Measurements from ENCODE around the gene ADAMTS5.

ADAMTS5 gene

DNA sequence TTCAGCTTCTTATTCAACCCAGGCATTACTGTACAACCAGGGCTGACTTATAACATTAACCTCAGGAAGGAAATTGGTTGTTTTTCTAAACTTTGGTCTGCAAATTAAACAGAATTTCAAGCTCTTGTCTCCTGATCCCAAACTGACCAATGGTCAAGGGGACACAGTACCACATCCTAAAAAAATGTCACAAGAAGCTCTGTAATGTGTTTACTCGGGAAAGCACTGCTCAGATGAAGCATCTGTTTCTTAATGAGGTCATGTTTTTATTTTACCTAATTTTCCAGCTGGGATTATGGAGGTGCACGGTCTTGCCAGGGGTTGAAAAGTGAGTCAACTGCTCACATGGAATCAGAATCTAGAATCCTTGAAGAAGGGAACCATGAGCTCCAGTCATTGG, 18.7 kb downstream of the ADAMTS5 start:
- DNase-seq (ENCODE audit: low read depth), result no peak

DNA sequence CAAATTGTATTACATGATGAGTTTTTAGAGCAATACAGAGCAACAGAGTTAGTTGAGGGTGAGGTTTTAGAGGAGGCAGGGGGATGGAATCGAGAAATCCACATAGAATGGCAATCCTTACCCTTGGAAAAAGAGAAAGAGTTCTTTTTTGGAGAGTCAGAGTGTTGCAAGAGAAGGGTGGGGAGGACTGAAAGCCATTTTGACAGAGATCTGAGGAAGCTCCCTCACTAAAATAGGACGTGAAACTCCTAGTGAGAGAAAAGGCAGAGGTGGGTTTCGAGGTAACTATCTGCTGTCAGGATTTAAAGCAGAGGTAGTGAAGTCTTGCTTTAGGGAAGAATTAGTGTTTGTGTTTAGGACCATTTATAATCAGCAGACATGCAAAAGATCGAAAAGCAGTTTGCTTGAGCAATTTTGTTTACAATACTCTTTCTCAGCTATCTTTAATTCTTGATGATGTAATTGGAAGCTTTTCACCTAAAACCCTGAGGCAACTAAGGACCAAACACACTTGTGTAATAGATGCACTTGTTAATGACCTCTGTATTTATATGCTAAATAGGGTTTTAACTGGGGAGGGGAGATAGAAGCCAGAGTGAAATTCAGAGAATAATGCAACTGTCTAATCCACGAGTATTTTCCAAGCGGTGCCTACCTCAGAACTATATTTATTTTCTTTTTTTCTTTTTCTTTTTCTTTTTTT, 20.0 kb downstream of the ADAMTS5 start:
- no peak for DNase-seq (ENCODE audit: low read depth)

DNA sequence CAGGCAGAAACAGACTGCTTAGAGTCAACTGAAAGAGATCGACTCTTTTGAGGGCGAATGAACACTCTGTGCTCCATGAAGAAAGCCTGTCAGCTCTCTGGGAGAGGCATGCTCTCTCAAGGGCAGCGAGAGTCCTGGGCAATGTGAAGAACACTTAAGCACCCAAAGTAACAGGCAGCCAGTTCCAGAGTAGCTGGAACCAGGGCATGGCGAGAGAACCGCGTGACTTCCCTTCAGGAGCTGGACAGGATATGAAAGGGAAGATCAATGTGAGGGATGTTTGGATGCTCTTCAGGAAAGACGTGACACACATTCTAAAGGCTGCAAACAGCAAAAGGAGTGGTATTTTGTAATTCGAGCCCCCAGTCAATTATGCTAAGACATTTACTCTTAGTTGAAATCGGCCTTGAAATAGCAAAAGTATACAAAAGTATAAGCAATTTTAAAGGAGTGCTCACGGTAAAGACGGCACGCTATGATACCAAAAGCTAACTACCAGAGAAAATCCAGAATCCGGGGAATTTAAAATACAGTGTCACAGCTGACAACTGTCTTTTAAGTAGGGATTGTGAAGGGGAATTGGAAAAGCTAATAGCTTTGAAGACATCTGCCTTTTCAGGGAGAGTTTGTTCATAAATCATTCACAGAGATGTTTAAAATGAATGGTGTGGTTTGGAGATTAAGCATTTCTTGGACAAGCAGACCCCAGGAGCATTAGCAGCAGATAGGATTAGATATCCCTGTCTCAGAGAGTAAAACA, 20.8 kb downstream of the ADAMTS5 start:
- DNase-seq (ENCODE audit: low read depth), result no peak

DNA sequence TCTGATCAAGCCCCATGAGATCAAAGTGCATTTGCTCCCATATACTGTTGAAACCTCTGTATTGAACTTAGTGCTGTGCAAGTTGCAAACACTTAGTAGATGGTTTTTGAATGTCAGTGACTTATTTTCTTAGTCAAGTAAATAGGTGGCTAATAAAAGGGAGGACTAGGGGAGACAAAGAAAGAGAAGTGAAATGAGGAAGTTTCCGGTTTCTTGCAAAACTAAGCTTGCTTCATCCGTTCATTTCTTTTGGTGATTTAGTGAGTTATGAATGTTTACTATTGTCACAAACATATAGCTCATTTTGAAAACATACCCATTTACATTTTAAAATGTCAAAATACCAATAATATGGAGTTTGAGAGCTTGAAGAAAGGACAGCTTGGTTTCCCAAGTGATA, 23.0 kb downstream of the ADAMTS5 start:
- no peak for DNase-seq (ENCODE audit: low read depth)

DNA sequence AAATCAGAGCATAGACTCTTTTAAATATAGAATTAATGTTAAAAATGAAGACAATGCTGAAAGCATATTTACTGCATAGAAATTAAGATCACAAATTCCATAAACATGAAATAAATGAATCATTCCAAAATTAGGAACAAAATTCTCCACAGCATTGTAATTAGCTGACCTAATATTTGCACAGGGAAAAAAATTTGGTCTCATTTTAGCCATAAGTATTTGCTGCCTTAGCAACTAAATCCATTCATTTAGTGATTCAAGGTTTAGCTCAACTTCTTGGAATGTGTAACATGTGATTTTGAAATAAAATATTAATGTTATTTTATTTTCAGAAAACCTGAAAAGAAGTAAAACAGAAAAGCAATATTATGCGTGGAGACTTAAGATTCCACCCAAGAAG, 25.5 kb downstream of the ADAMTS5 start:
- DNase-seq (ENCODE audit: low read depth), result no peak

DNA sequence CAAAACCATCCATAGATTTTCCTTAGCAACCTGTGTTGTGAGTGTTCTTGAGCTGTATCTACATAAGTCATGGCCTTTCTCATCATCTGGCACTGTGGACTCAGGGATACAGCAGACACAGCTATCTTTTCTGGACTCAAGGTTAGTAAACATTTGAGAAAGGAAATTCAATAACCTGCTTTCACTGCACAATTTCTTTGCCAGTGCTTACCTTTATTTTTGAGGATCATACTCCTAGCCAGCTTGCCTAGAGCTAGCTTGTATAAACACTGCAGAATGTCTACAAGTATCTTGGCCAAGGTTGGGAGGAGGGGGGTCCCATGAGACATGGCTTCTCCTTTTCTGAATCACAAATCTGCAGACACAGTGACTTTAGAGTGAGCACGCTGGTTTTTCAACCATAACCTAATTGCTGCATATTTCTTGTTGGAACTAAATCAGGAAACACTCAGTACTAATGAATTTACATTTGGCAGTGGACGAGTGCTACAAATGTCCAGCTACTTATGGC, 27.2 kb downstream of the ADAMTS5 start:
- DNase-seq (ENCODE audit: low read depth), result no peak

DNA sequence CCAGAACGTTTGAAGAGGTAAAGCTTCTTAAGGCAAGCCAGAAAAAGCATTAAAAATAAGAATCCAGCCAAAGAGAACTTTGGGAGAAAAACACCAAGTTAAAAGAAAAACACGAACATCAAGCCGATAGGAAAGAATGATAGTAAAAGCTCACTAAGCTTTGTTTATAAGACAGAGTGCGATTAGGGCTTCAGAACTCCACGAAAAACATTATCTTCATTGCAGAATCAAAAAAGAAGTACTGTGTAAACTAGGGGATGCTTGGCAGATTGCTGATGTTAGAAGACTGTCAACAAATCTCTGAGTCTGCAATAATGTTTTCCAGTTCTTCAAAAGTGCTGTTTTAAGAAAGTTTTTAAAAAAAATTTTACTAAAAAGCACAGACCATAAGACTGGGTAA, 30.2 kb downstream of the ADAMTS5 start:
- no peak for DNase-seq (ENCODE audit: low read depth)

DNA sequence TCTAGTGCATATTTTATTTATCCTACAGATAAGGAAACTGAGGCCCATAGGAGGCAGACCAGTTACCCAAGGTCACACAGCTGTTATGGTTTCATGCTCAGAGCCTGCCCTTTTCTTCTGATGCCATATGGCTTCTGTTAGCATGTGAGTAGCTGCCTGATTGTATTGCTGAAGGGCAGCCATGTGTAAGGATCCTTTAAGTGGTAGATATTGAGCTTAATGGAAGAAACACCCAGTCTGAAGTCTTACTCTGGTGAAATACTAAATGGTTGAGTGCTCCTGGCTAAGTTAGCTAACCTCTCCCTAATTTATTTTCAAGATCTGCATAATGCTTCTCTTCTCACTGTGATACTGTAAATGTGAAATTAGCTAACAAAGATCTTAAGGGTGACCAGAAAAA, 30.9 kb downstream of the ADAMTS5 start:
- DNase-seq (ENCODE audit: low read depth), result no peak

DNA sequence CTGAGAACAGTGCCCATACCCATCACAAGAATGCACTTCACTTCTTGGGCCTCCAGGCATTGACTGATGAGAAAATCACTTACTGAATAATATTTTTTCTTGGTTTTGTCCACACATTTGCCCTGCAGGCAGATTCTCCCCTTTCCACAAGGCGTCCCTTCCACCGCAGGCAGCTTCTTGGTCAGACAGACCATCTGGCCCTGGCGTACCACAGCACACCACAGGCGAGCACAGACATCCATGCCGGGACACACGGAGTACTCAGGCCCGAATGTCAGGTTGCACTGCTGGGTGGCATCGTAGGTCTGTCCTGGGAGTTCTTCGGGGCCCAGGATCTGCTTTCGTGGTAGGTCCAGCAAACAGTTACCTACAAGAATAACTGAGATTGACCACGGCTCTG, 32.5 kb downstream of the ADAMTS5 start:
- no peak for DNase-seq (ENCODE audit: low read depth)

DNA sequence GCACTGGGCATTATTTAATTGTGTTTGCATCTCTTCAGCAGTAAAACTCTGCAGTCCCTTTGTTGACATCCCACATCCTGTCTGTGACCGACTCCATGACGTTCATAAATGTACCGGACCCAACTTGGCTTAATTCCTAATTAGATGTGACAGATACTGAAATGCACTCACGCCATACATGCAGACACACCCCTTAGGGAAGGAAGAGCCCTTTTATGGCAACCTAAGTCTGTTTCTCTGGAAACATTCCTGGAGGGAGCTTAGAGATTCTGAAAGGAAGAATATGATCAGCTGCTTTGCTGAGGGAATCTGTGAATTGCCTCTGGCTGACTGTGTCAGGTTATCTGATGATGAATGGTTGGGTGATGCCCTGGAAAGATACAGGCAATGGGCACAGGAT, 33.4 kb downstream of the ADAMTS5 start:
- no peak for DNase-seq (ENCODE audit: low read depth)

DNA sequence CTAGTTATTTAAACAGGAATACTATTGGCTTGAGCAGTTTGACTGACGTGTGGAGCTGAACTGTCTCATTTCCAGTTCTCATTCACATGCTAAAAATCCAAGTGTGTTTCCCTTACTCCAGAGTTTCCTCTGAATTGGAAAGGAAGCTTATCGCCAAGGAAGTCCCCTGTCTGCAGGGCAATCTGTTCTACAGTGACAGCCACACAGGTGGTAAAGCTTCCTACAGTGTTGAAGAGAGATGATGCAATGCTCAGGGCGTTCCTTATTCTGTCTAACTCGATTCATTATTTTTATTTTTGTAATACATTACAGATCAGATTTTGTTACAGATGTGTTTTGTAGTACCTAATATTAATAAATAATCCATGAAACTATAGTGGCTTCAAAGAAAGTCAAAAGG, 41.3 kb downstream of the ADAMTS5 start:
- DNase-seq (ENCODE audit: low read depth), result no peak

DNA sequence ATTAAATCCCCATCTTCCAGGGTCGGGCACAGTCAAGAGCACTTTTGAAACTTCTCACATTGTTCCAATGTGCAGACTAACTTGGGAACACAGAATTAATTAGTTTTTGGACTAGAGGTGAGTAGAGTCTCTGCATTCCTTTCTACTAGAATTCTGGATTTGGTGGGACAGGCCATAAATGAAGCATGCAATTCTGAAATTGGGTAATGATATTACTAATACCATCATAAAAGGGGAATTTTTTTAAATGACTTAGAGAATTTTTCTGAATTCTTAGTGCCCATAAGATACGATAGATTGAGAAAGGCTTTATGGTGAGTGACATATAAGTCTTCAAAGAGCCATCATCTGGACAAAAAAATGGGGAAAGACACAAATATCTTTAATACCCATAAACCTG, 41.8 kb downstream of the ADAMTS5 start:
- DNase-seq (ENCODE audit: low read depth), result no peak

DNA sequence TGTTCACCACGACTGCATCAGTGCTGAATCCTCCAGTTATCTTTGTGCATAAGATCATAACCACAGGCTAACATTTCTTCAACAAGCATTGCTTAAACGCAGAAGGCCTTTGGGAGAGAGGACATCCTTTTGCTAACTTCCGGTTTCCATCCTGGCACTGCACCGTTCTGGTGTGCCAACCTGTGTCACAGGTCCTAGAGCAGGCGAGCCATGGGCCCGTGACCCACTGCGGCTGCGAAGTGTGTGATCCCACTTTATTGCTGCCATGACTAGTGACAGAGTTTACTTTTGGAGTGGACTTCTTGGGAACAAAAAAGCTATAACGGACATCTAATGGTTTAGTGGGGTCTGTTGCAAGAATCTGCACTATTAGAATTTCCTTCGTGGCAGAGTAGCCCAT, 42.9 kb downstream of the ADAMTS5 start:
- no peak for DNase-seq (ENCODE audit: low read depth)

DNA sequence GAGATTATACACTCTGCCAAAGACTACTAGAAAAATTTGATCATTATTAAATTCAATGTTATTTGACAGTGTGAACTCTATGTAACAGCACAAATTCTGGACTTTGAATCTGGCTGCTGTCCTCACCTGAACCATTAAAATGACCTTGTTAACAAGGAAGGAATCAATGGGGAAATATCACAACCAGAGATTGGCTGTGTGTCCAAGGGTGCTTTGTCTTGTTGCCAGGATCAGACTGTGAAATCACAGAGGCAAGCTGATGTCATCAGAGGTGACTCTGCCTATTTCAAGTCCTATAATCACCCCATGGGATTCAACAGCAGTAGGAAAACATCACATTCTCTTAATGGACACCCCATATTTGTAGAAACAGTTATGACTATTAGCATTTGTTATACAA, 46.8 kb downstream of the ADAMTS5 start:
- DNase-seq (ENCODE audit: low read depth), result no peak

DNA sequence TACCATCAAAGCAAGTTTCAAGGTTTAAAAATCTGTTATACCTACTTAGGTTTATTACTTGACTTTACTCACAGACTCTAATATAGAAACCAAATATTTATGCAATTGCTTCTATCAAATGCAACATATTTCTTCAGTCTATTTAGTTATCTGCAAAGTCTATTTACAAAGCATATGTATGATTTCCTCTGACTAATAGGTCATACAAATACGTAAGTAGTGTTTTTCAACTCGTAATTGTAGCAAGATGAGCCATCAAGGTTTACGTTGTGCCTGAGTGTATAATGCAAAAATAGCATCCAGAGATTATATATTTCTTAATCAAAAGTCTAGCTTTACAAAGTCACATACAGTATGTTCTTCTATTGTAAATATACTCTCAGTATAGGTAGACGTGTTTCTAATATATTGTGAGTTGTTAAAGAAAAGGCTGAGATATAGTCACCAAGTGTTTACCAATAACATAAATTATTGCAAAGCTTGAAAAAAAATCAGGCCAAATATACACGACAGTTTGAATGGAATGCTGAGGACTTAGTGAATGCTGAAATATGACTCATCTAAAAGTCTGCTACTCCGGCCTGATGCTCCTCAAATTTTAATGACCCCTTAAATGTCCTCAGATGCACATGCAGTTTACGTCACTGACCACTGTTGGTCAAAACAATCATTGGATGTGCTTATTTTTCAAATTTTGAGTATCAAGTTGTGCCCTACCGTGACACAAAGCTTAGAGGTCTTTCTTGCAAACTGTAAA, 48.4 kb downstream of the ADAMTS5 start:
- no peak for DNase-seq (ENCODE audit: low read depth)

DNA sequence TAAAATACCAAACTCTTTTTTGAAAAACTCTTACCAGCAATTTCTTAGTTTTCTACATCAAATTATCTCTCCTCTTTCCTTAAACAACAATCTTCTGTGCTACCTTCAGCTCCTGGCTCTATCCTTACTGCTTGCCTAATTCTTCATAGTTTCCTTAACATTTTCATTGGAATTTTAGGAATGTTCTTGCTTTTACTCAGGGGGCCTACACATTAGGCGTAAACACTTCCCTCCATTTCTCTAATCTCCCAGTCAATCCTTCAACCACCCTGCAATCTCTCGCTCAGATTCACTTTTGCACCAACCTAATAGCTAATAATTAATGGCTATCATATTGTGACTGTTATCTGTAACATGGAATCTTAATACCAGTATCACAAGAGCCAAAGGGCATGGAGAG, 50.1 kb downstream of the ADAMTS5 start:
- DNase-seq (ENCODE audit: low read depth), result no peak

DNA sequence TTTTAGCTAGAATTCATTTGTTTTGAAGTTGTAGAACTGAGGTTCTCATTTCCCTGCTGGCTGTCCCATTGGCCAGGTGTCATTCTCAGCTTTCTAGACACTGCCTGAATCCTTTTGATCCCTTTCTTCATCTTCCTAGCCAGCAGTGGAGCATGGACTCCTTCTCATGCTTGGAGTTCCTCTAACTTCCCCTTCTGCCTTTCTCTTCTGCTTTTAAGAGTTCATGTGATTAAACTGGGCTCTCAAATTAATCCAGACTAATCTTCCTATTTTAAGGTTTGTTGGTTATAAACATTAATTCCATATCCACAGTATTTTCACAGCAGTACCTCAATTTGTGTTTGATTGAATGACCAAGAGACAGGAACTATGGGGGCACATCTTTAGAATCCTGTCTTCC, 52.3 kb downstream of the ADAMTS5 start:
- DNase-seq (ENCODE audit: low read depth), result no peak

DNA sequence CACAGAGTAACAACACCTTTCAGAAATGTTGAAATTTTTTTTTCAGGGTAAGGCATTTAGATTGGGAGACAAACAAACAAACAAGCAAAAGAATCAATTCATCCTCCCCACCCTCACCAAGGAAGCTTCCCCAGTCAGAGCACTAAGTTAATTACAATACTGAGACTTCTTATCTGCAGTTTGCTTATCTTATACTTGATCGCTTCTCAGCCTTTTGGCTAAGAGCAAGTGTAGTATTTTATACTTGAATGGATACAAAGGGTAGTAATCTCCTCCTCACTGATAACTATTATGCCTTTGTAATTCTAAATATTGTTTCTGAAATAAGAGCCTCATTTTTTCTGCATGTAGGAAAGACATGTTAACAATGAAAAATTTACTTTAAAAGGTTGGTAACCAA, 54.4 kb downstream of the ADAMTS5 start:
- no peak for DNase-seq (ENCODE audit: low read depth)

DNA sequence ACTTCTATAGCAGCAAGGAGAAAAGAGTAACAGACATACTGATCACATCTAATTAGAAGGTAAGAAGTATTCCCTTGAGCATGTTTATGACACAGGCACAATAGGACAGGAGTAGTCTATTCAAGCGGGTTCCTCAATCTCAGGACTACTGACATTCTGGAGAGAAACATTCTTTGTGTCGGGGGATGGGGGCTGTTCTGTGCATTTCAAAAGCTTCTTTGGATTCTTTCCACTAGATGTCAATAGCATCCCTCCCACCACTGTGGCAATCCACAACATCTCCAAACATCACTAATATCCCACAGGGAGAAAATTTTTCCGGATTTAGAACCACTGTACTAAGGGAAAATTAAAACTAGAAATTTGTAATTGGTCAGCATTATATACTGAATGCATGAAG, 56.9 kb downstream of the ADAMTS5 start:
- no peak for DNase-seq (ENCODE audit: low read depth)

DNA sequence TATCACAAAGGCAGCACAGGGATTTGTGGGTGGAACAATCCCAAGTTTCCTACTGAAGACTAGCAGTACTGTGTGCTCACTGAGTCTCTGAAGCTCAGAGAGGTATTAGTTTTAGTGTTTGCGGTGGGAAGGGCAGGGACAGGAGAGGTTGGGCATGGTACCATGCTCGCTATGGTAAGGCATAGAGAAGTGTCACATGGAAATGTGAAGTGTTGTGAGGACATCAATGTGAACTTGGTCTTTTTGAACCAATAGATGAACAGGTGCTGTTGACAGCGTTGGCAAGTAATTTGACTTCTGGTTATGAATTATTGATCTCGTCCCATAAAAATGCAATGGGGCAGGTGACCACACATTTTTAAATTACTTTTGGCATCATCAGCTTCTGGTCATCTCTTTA, 65.9 kb downstream of the ADAMTS5 start:
- DNase-seq (ENCODE audit: low read depth), result no peak

DNA sequence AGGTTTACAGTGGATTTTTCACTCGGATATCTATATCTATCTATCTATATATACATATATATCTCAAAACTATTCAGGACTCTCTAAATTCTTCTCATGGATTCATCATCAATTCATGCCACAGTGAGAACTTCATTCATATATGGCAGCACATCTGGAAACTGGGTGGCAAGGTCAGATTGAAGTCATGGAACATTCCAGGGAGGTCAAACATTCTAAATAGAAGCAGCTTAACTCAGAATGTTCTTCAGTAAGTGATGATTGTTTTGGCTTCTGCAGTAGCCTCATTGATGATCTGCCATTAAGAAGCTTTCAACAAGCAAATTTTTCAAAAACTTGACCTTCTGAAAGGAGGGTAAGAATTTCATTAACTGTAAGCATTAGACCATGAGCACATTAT, 74.7 kb downstream of the ADAMTS5 start:
- DNase-seq (ENCODE audit: low read depth), result no peak

DNA sequence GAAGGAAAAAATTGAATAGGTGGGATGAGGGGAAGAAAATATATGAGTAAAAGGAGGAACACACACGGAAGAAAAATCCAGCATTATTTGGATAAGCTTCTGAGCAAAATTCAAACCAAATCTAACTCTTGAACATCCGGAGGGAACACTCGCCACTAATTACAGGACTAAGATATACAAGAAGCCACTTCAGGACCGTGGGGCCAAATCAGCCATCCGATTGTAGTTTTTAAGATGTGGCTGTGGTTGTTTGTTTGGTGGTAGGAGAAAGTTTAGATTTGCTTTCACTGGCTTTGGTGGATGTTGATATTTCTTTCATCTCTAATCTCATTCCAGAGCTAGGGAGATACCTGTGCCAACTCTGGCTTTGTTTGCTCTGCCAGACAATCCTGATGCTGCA, 78.0 kb downstream of the ADAMTS5 start:
- no peak for DNase-seq (ENCODE audit: low read depth)

DNA sequence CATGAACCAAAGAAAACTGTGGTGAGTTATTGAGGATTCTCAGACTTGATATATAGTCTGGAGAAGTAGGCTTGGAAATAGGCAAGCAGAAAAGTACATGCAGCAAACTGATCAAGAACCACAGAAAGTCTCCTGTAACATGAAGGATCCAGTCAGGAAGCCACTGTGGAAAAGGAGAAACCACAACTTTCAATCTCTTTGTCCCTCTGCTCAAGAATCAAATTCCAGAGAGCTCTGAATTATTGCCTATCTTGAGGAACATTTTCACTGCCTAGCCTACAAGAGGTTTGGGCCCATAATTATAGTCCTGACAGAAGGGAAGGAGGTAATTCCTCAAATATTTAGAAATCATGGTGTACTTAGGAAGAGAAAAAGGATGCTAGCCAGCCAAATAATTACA, 78.6 kb downstream of the ADAMTS5 start:
- no peak for DNase-seq (ENCODE audit: low read depth)
